Activated T-helper 9 cell treated with anti-CD3 and anti-CD28 coated beads, Interleukin-2, amount 50 U/mL, for 16 hours (primary cell): ENCODE data around the gene PRRT1B.
"Not testable (repeated sequence)": the region's sequence is repeated elsewhere in the genome, so short reads cannot be mapped to it uniquely, and the experiment has no call there.

Experiments used
- DNase-seq: peaks from one replicate; pipeline ENCODE4 v3.0.0-alpha.2; 2020; ENCODE audit warnings: low read depth

PRRT1B gene

GRCh38 chr9:131550465-131550864 is 5.1 kb downstream of the PRRT1B start:
- DNase-seq, result not testable (repeated sequence)

DNA sequence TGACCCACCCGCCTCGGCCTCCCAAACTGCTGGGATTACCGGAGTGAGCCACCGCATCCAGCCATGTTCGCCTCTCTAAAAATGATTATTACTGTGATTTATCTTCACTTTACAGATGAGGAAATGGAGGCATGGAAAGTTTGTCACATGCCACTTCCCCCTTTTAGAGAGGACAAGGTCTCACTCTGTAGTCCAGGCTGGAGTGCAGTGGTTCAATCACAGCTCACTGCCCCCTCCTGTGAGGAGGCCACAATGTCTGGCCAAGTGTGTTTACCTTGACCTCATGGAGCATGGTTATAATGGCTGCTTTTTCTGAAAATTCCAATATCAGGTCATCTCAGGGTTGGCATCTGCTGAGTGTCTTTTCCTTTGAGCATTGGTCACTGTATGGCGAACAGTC is 6.7 kb downstream of the PRRT1B start:
- DNase-seq, result no peak

GRCh38 chr9:131554087-131554842 is 8.9 kb downstream of the PRRT1B start:
- no peak for DNase-seq

DNA sequence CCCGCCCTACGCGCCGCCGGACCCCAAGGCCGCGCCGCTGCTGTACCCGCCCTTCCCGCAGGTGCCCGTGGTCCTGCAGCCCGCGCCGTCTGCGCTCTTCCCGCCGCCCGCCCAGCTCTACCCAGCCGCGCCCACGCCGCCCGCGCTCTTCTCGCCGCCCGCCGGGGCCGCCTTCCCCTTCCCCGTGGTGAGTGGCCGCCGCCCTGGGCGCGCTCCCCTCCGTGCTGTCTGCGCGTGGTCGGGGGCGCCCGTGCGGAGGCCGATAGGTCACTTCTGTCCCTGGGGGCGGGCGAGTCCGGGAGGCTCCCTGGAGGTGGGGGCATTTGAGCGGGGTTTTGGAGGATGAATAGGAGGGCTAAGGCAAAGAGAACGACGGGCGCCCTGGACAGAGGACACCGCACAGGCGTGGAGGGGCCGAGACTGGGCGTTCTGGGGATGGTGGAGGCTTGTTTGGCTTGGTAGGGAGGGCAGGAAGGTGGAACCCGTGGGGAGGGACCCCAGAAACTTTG is 9.6 kb downstream of the PRRT1B start:
- no peak for DNase-seq

DNA sequence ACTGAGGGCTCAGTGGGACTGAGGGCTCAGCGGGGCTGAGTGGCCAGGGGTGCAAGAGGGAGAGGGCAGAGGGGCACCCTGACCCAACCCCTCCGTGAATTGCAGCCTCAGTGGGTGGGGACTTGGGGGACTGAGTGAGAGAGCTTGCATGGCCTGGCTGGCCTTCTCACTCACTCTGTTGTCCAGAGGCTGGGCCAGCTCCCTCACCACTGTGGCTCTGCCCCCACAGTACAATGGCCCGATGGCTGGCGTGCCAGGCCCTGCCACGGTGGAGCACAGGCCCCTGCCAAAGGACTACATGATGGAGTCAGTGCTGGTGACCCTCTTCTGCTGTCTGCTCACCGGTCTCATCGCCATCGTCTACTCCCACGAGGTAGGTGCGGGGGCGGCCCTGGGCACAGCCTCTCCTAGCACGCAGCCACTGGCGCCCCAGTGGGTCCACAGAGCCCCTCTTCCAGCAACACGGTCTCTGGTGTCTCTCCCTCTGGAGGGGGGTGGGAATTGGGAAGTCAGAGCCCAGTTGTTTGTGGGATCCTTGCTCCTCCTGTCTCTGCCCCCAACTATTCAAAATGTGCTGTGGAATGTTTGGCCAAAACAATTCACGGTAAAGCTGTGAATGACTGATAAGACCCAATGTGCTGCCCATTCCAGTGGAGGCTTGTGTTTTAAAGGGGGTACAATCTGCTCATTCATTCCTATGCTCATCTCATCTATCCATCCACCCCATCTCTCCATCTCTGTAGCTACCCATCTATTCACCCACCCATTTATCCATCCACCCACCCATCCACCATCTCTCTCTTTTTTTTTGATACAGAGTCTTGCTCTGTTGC is 10.7 kb downstream of the PRRT1B start:
- no peak for DNase-seq

GRCh38 chr9:131557855-131558548 is 12.7 kb downstream of the PRRT1B start:
- DNase-seq, result no peak

GRCh38 chr9:131559421-131560000 is 14.2 kb downstream of the PRRT1B start:
- DNase-seq, result no peak

GRCh38 chr9:131562032-131562959 is 17.0 kb downstream of the PRRT1B start:
- no peak for DNase-seq

DNA sequence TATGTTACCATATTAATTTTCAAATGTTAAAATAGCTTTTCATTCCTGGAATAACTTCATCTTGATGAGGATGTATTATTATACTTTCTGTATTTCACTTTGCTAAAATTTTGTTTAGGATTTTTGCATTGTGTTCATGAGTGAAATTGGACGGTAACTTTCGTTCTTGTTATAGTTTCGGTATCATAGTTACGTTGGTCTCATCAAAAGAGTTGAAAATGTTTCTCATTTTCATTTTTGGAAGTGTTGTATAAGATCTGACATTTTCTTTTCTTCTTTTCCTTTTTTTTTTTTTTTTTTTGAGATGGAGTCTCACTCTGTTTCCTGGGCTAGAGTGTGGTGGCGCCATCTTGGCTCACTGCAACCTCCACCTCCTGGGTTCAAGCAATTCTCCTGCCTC is 20.0 kb downstream of the PRRT1B start:
- no peak for DNase-seq

DNA sequence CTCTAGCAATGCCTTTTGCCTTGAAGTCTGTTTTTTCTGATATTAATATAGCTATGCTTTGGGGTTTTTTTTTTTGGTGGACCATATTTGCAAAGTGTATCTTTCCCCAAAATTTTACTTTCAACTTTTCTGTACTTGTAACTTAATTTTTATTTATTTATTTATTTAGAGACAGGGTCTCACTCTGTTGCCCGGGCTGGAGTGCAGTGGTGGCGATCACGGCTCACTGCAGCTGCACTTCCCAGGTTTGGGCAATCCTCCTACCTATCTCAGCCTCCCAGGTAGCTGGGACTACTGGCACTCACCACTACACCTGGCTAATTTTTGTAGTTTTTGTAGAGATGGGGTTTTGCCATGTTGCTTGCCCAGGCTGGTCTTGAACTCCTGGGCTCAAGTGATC is 20.8 kb downstream of the PRRT1B start:
- DNase-seq, result no peak

DNA sequence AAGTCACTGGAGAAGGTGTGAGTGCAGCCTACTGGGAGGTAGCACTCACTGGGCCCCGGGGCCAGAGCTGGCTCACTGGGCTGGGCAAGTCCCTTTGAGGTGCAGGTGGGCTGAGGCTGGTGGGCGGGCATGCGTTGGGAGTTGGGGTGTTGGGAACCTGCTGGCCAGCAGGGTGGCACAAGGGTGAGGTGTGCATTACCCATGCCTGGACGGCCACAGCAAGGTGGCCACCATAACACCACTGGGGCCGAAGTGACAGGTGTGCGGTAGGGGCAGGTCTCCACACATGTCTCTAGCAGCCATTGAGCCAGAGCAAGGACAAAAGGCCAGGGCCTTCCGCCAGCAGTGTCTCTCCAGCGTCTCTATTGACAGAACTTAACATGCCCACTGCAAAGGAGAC is 22.6 kb downstream of the PRRT1B start:
- DNase-seq, result no peak

DNA sequence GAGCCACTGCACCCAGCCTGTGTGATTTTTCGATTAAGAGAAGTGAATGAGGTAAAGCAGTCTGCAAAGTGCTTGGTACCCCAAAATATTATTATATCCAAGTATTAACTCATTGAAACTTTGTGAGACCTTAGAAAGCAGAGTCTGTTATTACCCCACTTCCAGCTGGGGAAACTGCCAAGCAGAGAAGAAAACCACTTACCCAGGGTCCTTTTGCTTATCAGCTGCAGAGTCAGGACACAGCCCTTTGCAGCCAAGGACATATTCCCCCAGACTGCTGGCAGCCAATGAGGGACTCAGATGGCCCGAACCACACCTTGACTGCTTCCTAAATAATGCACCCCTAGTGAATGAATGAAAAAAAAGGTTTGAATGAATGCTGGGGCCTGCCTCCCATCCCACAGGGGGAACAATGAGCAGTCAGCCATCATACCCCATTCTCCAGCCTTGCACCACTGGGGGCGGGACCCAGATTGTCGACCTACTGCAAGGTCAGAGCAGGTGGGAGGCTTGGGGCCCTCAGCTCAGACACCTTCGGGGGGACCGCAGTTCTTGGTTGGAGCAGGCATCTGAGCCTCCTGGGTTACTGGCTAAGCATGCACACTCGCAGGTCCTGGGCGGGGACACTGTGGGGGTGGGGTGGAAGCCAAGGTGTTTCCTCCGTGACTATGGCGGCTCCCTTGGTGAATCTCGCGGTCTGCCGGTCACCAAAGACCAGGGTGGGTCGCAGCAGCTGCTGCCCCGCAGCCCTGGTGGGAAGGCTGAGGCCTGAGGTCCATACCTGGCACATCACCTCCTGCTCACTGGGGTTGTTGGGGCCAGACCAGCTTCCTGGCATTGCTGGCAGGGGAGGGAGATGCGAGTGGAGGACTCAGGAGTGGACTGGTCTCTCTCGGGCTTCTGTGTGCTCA is 29.7 kb downstream of the PRRT1B start:
- DNase-seq, result no peak

DNA sequence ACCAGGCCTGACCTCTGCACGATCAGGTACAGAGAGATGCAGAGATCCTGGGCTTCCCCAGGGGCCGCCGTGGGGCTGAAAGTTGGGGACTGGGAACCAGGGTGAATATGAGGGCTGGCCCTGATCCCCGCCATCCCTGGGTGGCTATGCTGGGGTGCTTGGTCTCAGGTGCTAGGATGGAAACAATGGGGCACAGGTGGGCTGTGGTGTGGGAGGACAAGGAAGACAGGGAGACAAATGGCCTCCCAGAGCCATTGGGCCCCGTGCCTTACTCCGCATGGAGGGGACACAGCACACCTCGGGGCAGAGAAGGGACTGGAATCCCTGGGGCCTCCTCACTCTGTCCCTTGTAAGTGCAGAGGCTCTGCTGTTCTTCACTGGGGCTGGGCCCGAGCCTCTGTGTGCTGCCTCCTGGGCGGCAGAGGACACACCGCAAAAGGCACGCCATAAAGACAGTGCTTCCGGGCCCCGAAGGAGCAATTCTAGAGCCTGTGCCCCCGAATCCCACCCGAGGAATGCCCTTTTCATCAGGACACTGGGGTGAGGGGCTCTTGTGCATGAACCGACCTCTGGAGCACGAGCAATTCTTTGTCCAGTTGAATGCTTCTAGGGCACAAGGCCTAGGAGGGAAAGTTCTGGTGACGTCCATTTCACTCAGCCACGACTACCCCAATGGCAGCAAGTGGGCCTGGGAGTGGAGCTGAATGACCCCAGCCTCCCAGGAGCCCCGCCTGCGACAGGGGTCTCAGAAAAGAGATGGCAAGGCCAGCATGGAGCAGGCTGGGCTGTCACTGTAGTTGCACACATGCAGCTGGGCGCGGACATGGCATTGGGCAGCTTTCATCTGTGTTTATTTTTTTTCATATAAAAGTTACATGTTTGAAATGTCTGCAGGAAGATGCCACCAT is 30.9 kb downstream of the PRRT1B start:
- DNase-seq, result no peak

DNA sequence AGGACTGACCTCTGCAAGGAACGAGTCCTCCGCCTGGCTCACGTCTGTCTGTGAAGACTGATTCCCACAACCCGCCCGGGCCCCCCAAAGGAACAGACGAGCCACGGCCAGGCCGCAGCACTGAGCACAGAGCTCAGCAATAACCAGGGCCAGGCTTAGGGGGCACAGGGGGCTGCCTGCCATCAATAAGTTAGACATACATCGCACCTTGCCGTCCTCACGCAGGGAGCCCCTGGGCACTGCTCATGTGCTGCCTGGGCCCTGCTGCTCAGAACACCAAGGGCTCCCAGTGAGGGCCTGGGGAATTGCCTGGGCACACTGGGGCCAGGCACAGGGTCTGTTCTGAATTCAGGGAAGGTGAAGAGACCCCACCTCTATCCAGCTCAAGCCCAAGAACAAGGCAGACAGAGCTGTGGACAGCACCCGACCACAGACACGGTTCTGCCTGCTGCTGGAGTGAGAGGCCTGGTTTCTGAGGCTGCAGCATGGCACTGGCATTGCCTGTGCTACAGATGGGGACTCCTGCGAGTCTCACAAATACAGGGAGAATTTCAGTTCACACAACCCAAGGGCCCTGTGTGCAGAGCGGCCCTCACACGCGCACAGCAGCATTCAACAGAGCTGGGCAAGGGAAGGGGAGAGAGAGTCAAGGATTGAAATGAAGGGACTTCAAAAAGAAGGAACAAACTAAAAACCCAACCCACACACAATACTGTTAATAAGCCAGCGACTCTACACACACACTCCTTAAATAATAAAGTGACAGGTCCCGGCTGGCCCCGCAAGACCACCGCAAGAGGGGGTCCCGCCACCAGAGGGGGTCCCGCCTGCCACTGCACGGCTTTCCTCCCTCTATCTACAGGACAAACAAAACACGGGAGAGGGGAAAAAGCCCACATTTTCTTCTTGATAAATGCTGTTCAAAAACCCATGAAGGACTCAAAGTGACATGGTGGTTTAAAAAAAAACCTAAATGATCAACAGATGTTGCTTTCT is 32.0 kb downstream of the PRRT1B start:
- DNase-seq, result no peak

- no peak for DNase-seq
These were observed 32.7 kb downstream of the PRRT1B start for GRCh38 chr9:131578021-131578420.

GRCh38 chr9:131578731-131579504 is 33.6 kb downstream of the PRRT1B start:
- DNase-seq, result no peak

- no peak for DNase-seq
These were observed 34.5 kb downstream of the PRRT1B start for GRCh38 chr9:131579789-131580211.
